Neural cell (in vitro differentiated cells): ENCODE measurements around the gene VIPR1. TPM values are rescaled to one million over a fixed set of nuclear protein-coding genes. Genes with fewer than 3 reads are reported as not detected.
A peak's percentile ranks its signal among the peaks of the same experiment; 100 is the strongest.

Experiments
- H2AFZ ChIP-seq: fragments of 200-600, 300-800 bp; sonication (generic), shearing (Covaris generic); 2 replicates; pipeline ENCODE4 v1.6.0; 2014; ENCODE audit warnings: low read depth, mild to moderate bottlenecking, antibody characterized with exemption, low read length, moderate library complexity
- H3F3A ChIP-seq: fragments of 200-600 bp; shearing (Covaris generic); 2 replicates; pipeline ENCODE4 v1.6.1; 2016; ENCODE audit warnings: mild to moderate bottlenecking, moderate library complexity, mixed read lengths, antibody characterized with exemption, low read length; ENCODE audit not compliant: insufficient read depth, poor library complexity, severe bottlenecking
- H3K27ac ChIP-seq: fragments of 200-600, 300-800 bp; sonication (generic), shearing (Covaris generic); 2 replicates; pipeline ENCODE4 v1.5.1; 2014; ENCODE audit warnings: mild to moderate bottlenecking, low read length, moderate library complexity
- H3K27me3 ChIP-seq: fragments of 300-800, 200-600 bp; sonication (generic), shearing (Covaris generic); 2 replicates; pipeline ENCODE4 v1.6.0; 2014; ENCODE audit warnings: mild to moderate bottlenecking, low read depth, low read length, moderate library complexity; ENCODE audit not compliant: insufficient read depth
- H3K36me3 ChIP-seq: fragments of 300-800, 200-600 bp; sonication (generic), shearing (Covaris generic); 2 replicates; pipeline ENCODE4 v1.5.1; 2014; ENCODE audit warnings: mild to moderate bottlenecking, antibody characterized with exemption, low read length, moderate library complexity; ENCODE audit not compliant: insufficient read depth
- H3K4me2 ChIP-seq: fragments of 300-800, 200-600 bp; sonication (generic), shearing (Covaris generic); 2 replicates; pipeline ENCODE4 v1.6.0; 2014; ENCODE audit warnings: mild to moderate bottlenecking, low read length
- H3K4me3 ChIP-seq: fragments of 300-800, 200-600 bp; sonication (generic), shearing (Covaris generic); 2 replicates; pipeline ENCODE4 v1.5.1; 2014; ENCODE audit warnings: mild to moderate bottlenecking, low read length, moderate library complexity
- H3K79me2 ChIP-seq: fragments of 200-600 bp; shearing (Covaris generic); replicated peaks from 2 replicates; pipeline ENCODE4 v1.6.0; 2014; ENCODE audit warnings: mild to moderate bottlenecking, low read length, moderate library complexity; ENCODE audit not compliant: insufficient read depth
- H3K9ac ChIP-seq: fragments of 300-800, 200-600 bp; sonication (generic), shearing (Covaris generic); 2 replicates; pipeline ENCODE4 v1.6.1; 2016; ENCODE audit warnings: mild to moderate bottlenecking, low read length, mixed read lengths
- H3K9me2 ChIP-seq: fragments of 200-600 bp; shearing (Covaris generic); 2 replicates; pipeline ENCODE4 v1.6.1; 2016; ENCODE audit warnings: mild to moderate bottlenecking, low read length, mixed read lengths; ENCODE audit not compliant: insufficient read depth
- H3K9me3 ChIP-seq: fragments of 200-600, 300-800 bp; sonication (generic), shearing (Covaris generic); 2 replicates; pipeline ENCODE4 v1.6.1; 2016; ENCODE audit warnings: mild to moderate bottlenecking, mixed run types, low read length, moderate library complexity, mixed read lengths
- H4K20me1 ChIP-seq: fragments of 200-600 bp; shearing (Covaris generic); 2 replicates; pipeline ENCODE4 v1.6.1; 2016; ENCODE audit warnings: mild to moderate bottlenecking, mixed run types; ENCODE audit not compliant: insufficient read depth
- EP300 ChIP-seq: fragments of 450-650 bp; conservative IDR thresholded peaks from 2 replicates; pipeline ENCODE4 v1.6.1; 2014; ENCODE audit warnings: antibody characterized with exemption, mild to moderate bottlenecking, moderate library complexity; ENCODE audit not compliant: poor library complexity, severe bottlenecking
- EZH2 ChIP-seq: fragments of 200-600, 300-800 bp; shearing (Covaris generic), sonication (generic); IDR thresholded peaks from 2 replicates; pipeline ENCODE4 v1.6.1; 2014; ENCODE audit warnings: antibody characterized with exemption, low read length, borderline replicate concordance, mild to moderate bottlenecking; ENCODE audit not compliant: insufficient read depth, poor library complexity, severe bottlenecking
- MXI1 ChIP-seq: fragments of 450-650 bp; conservative IDR thresholded peaks from 2 replicates; pipeline ENCODE4 v1.6.1; 2014; ENCODE audit warnings: antibody characterized with exemption, mild to moderate bottlenecking; ENCODE audit not compliant: poor library complexity, severe bottlenecking
- POLR2AphosphoS5 ChIP-seq: IDR thresholded peaks from 2 replicates; pipeline ENCODE4 v1.6.1; 2012
- RAD21 ChIP-seq: fragments of 450-650 bp; conservative IDR thresholded peaks from 2 replicates; pipeline ENCODE4 v1.6.1; 2014; ENCODE audit warnings: antibody characterized with exemption, mild to moderate bottlenecking, moderate library complexity
- SMC3 ChIP-seq: fragments of 450-650 bp; conservative IDR thresholded peaks from 2 replicates; pipeline ENCODE4 v1.6.1; 2014; ENCODE audit warnings: antibody characterized with exemption, mild to moderate bottlenecking, moderate library complexity; ENCODE audit not compliant: poor library complexity
- TAF1 ChIP-seq: IDR thresholded peaks from 2 replicates; pipeline ENCODE4 v1.6.1; 2012; ENCODE audit warnings: low read depth
- polyA plus RNA-seq: library from polyadenylated mRNA; depleted of rRNA; stranded (reverse); fragments of >200 nt; gene quantifications from 2 replicates; pipeline ENCODE4 v1.2.3, GENCODE V29; 2014
- TF ChIP-seq, protein P1 (sequence below): IDR thresholded peaks from 2 replicates; pipeline ENCODE4 v1.6.1; 2012; ENCODE audit warnings: borderline replicate concordance
- TF ChIP-seq, protein P2 (sequence below): fragments of 450-650 bp; IDR thresholded peaks from 2 replicates; pipeline ENCODE4 v1.5.1; 2014; ENCODE audit warnings: antibody characterized with exemption, mild to moderate bottlenecking, moderate library complexity; ENCODE audit not compliant: poor library complexity, severe bottlenecking

Gene VIPR1
- polyA plus RNA-seq, 1 donor from 2014 or later = 1.6 TPM

DNA sequence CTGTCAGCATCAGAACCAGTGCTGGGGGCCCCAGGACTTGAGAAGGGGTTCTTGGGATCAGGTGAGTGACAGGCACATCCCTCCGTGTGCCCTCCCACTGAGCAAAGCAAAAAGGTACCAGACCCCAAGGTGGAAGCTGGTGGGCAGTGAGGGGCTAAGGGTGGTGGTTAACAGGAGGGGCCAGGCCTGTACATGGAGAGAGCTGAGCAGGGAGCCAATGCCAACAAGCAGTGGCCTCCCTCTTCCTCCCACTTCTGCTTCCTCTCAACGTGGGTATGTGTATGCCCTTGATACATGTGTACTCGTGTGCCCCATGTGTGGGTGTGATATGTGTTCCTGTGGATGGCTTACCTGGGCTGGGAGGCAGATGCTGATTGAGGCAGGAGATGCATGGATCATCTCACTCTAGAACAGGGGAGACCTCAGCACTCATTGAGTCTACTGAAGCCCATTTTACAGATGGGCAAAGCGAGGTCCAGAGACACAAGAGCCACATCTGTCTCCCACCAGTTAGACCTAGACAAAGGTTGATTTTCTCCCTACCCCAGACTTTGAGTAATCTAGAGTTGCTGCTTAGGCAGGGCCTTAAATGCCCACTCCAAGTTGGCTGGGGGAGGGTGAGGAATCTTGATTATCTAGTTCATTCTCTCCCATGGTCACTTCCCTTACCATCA lies 945 bp downstream of the VIPR1 start:
- no peak overlapping the region for H3K4me2 ChIP-seq
- H3K27ac ChIP-seq = no peak overlapping the region

DNA sequence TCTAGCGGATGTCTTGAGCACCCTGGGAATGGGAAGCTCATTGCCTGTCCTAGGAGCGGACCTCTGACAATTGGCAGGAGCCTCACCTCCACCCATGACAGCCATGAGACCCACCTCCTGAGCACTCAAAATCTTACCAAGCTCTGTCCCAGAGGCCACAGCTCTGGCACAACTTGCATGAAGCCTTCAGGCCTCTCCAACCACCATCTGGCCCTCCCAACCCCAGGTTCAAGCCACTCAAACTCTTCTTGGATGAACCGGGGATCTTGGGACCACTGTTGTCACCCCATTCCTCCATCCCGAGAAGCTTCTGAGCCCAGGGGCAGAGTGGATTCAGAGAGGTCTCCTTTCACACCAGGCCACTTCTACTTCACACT lies 1.5 kb downstream of the VIPR1 start:
- Histone ChIP-seq H3K79me2 (no peaks in the 10 kb centered on the region), H3F3A (no peaks in the 10 kb centered on the region), H3K9me2 (no peaks in the 10 kb centered on the region), H4K20me1 (no peaks in the 10 kb centered on the region), H3K9me3 (no peaks in the 10 kb centered on the region), H3K4me3 (no peak overlapping the region), H3K9ac (no peak overlapping the region), H3K27me3 (peaks cover 51% of the 10 kb centered on the region), H3K36me3 (no peaks in the 10 kb centered on the region), H3K4me2 (no peak overlapping the region), H2AFZ (no peak overlapping the region), H3K27ac (no peak overlapping the region)
- TF ChIP-seq, protein P1, sequence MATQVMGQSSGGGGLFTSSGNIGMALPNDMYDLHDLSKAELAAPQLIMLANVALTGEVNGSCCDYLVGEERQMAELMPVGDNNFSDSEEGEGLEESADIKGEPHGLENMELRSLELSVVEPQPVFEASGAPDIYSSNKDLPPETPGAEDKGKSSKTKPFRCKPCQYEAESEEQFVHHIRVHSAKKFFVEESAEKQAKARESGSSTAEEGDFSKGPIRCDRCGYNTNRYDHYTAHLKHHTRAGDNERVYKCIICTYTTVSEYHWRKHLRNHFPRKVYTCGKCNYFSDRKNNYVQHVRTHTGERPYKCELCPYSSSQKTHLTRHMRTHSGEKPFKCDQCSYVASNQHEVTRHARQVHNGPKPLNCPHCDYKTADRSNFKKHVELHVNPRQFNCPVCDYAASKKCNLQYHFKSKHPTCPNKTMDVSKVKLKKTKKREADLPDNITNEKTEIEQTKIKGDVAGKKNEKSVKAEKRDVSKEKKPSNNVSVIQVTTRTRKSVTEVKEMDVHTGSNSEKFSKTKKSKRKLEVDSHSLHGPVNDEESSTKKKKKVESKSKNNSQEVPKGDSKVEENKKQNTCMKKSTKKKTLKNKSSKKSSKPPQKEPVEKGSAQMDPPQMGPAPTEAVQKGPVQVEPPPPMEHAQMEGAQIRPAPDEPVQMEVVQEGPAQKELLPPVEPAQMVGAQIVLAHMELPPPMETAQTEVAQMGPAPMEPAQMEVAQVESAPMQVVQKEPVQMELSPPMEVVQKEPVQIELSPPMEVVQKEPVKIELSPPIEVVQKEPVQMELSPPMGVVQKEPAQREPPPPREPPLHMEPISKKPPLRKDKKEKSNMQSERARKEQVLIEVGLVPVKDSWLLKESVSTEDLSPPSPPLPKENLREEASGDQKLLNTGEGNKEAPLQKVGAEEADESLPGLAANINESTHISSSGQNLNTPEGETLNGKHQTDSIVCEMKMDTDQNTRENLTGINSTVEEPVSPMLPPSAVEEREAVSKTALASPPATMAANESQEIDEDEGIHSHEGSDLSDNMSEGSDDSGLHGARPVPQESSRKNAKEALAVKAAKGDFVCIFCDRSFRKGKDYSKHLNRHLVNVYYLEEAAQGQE = no peak
- TF ChIP-seq, protein P2, sequence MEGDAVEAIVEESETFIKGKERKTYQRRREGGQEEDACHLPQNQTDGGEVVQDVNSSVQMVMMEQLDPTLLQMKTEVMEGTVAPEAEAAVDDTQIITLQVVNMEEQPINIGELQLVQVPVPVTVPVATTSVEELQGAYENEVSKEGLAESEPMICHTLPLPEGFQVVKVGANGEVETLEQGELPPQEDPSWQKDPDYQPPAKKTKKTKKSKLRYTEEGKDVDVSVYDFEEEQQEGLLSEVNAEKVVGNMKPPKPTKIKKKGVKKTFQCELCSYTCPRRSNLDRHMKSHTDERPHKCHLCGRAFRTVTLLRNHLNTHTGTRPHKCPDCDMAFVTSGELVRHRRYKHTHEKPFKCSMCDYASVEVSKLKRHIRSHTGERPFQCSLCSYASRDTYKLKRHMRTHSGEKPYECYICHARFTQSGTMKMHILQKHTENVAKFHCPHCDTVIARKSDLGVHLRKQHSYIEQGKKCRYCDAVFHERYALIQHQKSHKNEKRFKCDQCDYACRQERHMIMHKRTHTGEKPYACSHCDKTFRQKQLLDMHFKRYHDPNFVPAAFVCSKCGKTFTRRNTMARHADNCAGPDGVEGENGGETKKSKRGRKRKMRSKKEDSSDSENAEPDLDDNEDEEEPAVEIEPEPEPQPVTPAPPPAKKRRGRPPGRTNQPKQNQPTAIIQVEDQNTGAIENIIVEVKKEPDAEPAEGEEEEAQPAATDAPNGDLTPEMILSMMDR = no peak
- TF ChIP-seq SMC3 (no peak), TAF1 (no peak), RAD21 (no peak), EZH2 (no peak), EP300 (no peak), POLR2AphosphoS5 (no peak), MXI1 (no peak)

More for the DNA sequence above, 945 bp downstream of the VIPR1 start:
- Histone ChIP-seq H3K4me3 (peak overlapping the region; percentile 70), H3K9me3 (no peaks in the 10 kb centered on the region), H3K9me2 (no peaks in the 10 kb centered on the region), H4K20me1 (no peaks in the 10 kb centered on the region), H3K79me2 (no peaks in the 10 kb centered on the region), H3K9ac (no peak overlapping the region), H3K36me3 (no peaks in the 10 kb centered on the region), H2AFZ (no peak overlapping the region), H3K27me3 (peaks cover 51% of the 10 kb centered on the region), H3F3A (no peaks in the 10 kb centered on the region)
- TF ChIP-seq, protein P2 = no peak
- no peak for TF ChIP-seq SMC3
- no peak for TF ChIP-seq MXI1
- TF ChIP-seq EZH2 = no peak
- no peak for TF ChIP-seq POLR2AphosphoS5
- TF ChIP-seq, protein P1 = no peak
- TF ChIP-seq RAD21 = no peak
- no peak for TF ChIP-seq EP300
- TF ChIP-seq TAF1 = no peak
